RWPE2 (cell line): Measurements from ENCODE around the gene ZNF628.

Experiments used
- ATAC-seq: fragments of 200-7000 bp; cut with Tn5 transposase; 3 replicates; pipeline ENCODE4 v1.9.1; 2021; ENCODE audit warnings: low read depth
- DNase-seq: peaks from one replicate; pipeline ENCODE4 v3.0.0-alpha.2; 2020; ENCODE audit warnings: low spot score
- H3K27ac ChIP-seq: fragments of 450-650 bp; 2 replicates; pipeline ENCODE4 v1.5.1; 2017; ENCODE audit warnings: mild to moderate bottlenecking; ENCODE audit not compliant: poor library complexity, severe bottlenecking
- H3K27me3 ChIP-seq: fragments of 250-450 bp; sonication (Bioruptor Pico); 2 replicates; pipeline ENCODE4 v1.5.1; 2021; ENCODE audit warnings: mild to moderate bottlenecking, moderate library complexity; ENCODE audit not compliant: insufficient read depth, poor library complexity, severe bottlenecking
- H3K36me3 ChIP-seq: fragments of 250-450 bp; sonication (Bioruptor Pico); 2 replicates; pipeline ENCODE4 v1.5.1; 2020; ENCODE audit warnings: low read depth, mild to moderate bottlenecking, moderate library complexity
- H3K4me1 ChIP-seq: fragments of 250-450 bp; sonication (Bioruptor Pico); 2 replicates; pipeline ENCODE4 v1.5.1; 2021; ENCODE audit warnings: mild to moderate bottlenecking, moderate library complexity; ENCODE audit not compliant: insufficient read depth, poor library complexity, severe bottlenecking
- H3K4me3 ChIP-seq: fragments of 250-450 bp; sonication (Bioruptor Pico); 2 replicates; pipeline ENCODE4 v1.5.1; 2021; ENCODE audit warnings: mild to moderate bottlenecking, moderate library complexity; ENCODE audit not compliant: severe bottlenecking
- H3K9me3 ChIP-seq: fragments of 250-450 bp; sonication (Bioruptor Pico); 2 replicates; pipeline ENCODE4 v1.5.1; 2021; ENCODE audit warnings: mild to moderate bottlenecking, moderate library complexity; ENCODE audit not compliant: severe bottlenecking
- CTCF ChIP-seq: fragments of 450-650 bp; IDR thresholded peaks from one replicate; pipeline ENCODE4 v1.5.1; 2017; ENCODE audit warnings: mild to moderate bottlenecking, moderate library complexity; ENCODE audit not compliant: poor library complexity, severe bottlenecking

The ZNF628 gene

GRCh38 chr19:55453511-55454260 lies 22.7 kb upstream of the ZNF628 start:
- Histone ChIP-seq H3K27ac (no peak overlapping the region), H3K9me3 (no peaks in the 10 kb centered on the region), H3K36me3 (no peaks in the 10 kb centered on the region), H3K27me3 (peaks cover 18% of the 10 kb centered on the region), H3K4me1 (no peaks in the 10 kb centered on the region), H3K4me3 (no peak overlapping the region)
- no peak for DNase-seq
- no peak for TF ChIP-seq CTCF
- no peak; the same call in 2 of the 3 replicates for ATAC-seq

DNA sequence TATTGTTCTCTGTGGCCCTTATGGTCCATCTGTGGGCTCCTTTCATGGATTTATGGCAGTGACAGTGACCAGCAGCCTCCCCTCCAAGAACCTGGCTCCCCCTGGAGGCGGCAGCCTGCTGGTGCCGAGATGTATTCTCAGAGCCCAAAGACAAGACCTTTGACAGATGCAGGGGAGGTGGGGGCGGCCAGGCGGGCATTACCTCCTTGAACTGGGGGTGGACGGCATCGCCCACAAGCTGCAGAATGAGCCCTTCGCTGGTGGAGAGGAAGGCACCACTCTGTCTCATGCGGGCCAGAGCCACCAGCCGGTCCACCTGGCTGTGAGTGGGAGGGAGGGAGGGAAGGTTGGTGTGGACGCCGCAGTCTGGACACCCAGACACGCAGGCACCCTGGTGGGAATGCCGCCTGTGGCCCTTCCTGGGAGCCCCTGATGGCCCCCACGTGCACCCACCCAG lies 21.6 kb upstream of the ZNF628 start:
- Histone ChIP-seq H3K9me3 (no peaks in the 10 kb centered on the region), H3K4me3 (no peak overlapping the region), H3K27me3 (peaks cover 12% of the 10 kb centered on the region), H3K4me1 (no peaks in the 10 kb centered on the region), H3K27ac (no peak overlapping the region), H3K36me3 (no peaks in the 10 kb centered on the region)
- TF ChIP-seq CTCF = peak; percentile 53
- peak; percentile 55 for DNase-seq
- 0 out of 3 replicates have a peak, but pooled peaks have one; percentile 31 for ATAC-seq

- Histone ChIP-seq H3K27ac (no peak overlapping the region), H3K4me3 (no peak overlapping the region), H3K27me3 (peaks cover 12% of the 10 kb centered on the region), H3K9me3 (no peaks in the 10 kb centered on the region), H3K36me3 (0 out of 2 replicates have a peak, but pooled peaks cover 3% of the 10 kb centered on the region), H3K4me1 (peaks cover 2% of the 10 kb centered on the region)
- no peak for ATAC-seq
- DNase-seq = peak; percentile 60
- no peak for TF ChIP-seq CTCF
These were observed 20.7 kb upstream of the ZNF628 start for GRCh38 chr19:55455576-55456235.

DNA sequence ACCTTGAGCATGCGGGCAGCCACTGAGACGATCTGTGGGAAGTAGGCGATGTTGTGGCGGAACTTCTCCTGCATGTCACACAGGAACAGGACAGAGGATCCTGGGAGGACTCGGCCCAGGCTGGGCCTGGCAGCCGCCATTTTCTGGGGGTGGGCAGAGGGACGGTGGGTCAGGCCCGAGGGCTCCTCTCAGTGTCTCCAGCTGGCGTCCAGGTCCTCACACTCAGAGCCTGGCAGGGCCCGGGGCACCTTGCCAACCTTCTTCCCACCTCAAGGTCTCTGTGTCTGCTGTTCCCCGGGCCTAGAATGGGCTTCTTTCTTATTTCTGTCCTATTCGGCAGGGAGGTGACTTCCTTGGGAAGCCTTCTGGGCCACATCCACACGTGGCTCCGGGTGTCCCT lies 20.1 kb upstream of the ZNF628 start:
- no peak for TF ChIP-seq CTCF
- no peak overlapping the region for H3K27ac ChIP-seq
- no peak for ATAC-seq
- no peak overlapping the region for H3K4me3 ChIP-seq
- no peaks in the 10 kb centered on the region for H3K9me3 ChIP-seq
- peaks cover 12% of the 10 kb centered on the region for H3K27me3 ChIP-seq
- DNase-seq = no peak
- peaks cover 3% of the 10 kb centered on the region for H3K4me1 ChIP-seq
- 0 out of 2 replicates have a peak, but pooled peaks cover 3% of the 10 kb centered on the region for H3K36me3 ChIP-seq
